T-helper 17 cell (primary cell): ENCODE measurements around the gene TMEM183A. TPM values are rescaled to one million over a fixed set of nuclear protein-coding genes. Genes with fewer than 3 reads are reported as not detected.

ENCODE experiments used
- ATAC-seq: fragments of 150-1000 bp; cut with Tn5 transposase; 2 replicates; pipeline ENCODE4 v1.10.0; 2021; ENCODE audit warnings: mild to moderate bottlenecking, moderate library complexity
- DNase-seq, 3 donors: peaks; one replicate each; pipeline versions ENCODE4 v3.0.0 to v3.0.0-alpha.2; 2020 to 2021
- H3K9me3 ChIP-seq: one replicate; pipeline ENCODE4 v1.7.0; 2013; ENCODE audit warnings: low read length, mild to moderate bottlenecking; ENCODE audit not compliant: control insufficient read depth, poor library complexity, severe bottlenecking
- H3K27ac Mint-ChIP-seq: one replicate; pipeline ENCODE4 v1.8.0; 2022; ENCODE audit warnings: mild to moderate bottlenecking, moderate library complexity, mixed read lengths
- H3K27me3 Mint-ChIP-seq: one replicate; pipeline ENCODE4 v1.8.0; 2022; ENCODE audit warnings: mixed read lengths
- H3K36me3 Mint-ChIP-seq: one replicate; pipeline ENCODE4 v1.8.0; 2022; ENCODE audit warnings: low read depth, mixed read lengths
- H3K4me1 Mint-ChIP-seq: one replicate; pipeline ENCODE4 v1.8.0; 2022; ENCODE audit warnings: mild to moderate bottlenecking, mixed read lengths
- H3K4me3 Mint-ChIP-seq: one replicate; pipeline ENCODE4 v1.8.0; 2022; ENCODE audit warnings: mild to moderate bottlenecking, moderate library complexity, mixed read lengths
- total RNA-seq, 4 donors: library from RNA in 2 of 4; stranded (reverse) in 2 of 4; gene quantifications; one replicate each; pipeline ENCODE4 v1.2.3 and lab custom pipeline; 2022 to 2026

The TMEM183A gene
- total RNA-seq, 2 donors from 2014 or later: 118 to 130 TPM

DNA sequence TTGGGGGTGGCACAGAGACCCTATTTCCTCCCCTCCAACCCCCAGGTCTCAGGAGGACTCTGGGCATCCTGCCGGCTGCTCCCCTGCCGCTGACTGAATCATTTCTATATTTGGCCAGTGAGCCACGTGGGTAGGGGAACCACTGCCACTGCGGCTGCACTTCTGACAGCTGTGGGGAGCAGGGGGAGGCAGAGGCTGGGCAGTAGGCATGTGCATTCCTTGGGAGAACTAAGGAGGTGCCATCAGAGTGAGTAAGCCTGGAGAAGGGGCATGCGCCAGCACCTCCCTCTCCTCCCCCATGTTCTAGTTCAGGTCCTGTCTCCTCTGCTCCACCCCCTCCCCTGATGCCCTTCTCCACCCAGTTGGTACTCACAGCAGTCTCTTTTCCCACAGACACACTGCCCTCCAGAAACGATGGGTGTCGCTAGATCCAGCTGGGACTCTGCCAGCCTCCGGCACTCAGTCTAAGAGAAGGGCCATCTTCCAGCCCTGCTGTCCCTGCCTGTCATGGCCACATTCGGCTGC, 31.1 kb downstream of the TMEM183A start:
- Mint-ChIP-seq H3K27me3 (peaks cover 26% of the 10 kb centered on the region), H3K36me3 (peaks cover 6% of the 10 kb centered on the region), H3K4me3 (no peak overlapping the region), H3K27ac (no peak overlapping the region), H3K4me1 (peaks cover 9% of the 10 kb centered on the region)
- H3K9me3 ChIP-seq: no peaks in the 10 kb centered on the region
- DNase-seq (no peak), ATAC-seq (no peak)

DNA sequence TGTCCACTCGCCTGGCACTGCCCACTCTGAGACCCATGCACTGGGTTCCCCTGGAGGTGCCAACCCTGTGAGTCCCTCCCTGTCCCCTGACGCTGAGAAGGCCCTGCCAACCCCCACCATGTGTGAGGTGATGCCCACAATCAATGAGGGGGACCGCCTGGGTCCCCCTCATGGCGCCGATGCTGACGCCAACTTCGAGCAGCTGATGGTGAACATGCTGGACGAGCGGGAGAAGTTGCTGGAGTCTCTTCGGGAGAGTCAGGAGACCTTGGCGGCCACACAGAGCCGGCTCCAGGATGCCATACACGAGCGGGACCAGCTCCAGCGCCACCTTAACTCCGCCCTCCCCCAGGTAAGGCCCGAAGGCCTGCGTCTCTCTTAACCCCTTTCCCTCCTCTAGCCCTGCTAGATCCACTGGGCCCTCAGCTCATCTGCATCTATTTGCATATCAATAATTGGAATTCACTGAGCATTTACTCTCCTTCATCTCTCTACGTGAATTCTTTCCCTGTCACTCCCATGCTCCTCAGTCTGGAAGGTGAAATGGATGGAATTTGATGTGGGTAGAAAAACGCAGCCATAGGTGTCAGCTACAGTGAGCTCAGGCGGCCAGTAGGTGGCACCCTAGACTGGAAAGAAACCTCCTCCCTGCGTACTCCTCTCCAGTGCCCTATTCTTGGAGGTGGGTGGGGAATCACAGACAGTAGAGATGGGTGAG, 31.9 kb downstream of the TMEM183A start:
- Mint-ChIP-seq H3K36me3 (peaks cover 4% of the 10 kb centered on the region), H3K4me1 (peaks cover 6% of the 10 kb centered on the region), H3K27me3 (peaks cover 26% of the 10 kb centered on the region), H3K4me3 (no peak overlapping the region), H3K27ac (no peak overlapping the region)
- DNase-seq (peak in 2 of 3 donors; percentile 31 to 56), ATAC-seq (peak; percentile 91)
- no peaks in the 10 kb centered on the region for H3K9me3 ChIP-seq

DNA sequence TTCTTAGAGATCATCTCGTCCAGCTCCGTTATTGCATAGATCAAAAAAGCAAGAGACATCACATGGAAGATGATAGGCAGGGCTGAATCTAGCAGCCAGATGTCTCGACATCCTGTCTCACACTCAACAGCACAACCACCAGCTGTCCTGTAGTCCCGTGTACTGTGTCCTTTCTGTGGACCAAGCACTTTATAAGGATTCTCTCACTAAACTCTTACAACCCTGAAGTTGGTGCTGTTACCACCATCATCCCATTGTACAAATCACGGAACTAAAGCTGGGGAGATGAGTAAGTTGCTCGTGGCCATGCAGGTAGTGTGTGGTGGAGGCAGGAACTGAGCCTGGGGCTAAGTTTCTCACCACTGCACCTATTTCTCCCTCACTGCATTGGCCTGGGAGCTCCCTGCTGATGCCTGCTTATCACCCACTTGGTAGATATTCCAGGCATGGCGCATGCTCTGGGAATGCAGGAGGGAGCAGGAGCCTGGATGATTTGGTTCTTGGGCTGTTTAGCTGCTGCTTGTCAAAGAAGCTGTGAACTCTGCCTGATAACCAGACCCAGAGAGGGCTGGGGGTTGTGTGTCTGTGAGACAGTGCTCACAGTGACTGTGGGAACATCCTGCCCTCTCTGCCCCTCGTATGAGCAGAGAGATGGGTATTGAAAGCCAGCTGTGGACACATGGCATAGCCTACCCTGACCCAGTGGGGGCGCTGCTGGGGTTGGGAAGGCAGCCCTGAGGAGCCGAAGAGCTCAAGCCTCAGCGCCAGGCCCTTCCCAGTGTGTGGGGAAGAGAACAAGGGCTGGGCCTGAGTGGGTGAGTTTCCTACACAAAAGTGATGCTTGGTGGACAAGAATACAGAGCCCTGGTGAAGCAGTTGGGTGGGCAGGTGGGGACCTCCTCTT, 32.7 kb downstream of the TMEM183A start:
- ATAC-seq: no peak
- H3K4me3 Mint-ChIP-seq: no peak overlapping the region
- peaks cover 5% of the 10 kb centered on the region for H3K4me1 Mint-ChIP-seq
- peaks cover 5% of the 10 kb centered on the region for H3K36me3 Mint-ChIP-seq
- H3K27ac Mint-ChIP-seq: no peak overlapping the region
- H3K27me3 Mint-ChIP-seq: peaks cover 34% of the 10 kb centered on the region
- DNase-seq: no peak
- no peaks in the 10 kb centered on the region for H3K9me3 ChIP-seq

DNA sequence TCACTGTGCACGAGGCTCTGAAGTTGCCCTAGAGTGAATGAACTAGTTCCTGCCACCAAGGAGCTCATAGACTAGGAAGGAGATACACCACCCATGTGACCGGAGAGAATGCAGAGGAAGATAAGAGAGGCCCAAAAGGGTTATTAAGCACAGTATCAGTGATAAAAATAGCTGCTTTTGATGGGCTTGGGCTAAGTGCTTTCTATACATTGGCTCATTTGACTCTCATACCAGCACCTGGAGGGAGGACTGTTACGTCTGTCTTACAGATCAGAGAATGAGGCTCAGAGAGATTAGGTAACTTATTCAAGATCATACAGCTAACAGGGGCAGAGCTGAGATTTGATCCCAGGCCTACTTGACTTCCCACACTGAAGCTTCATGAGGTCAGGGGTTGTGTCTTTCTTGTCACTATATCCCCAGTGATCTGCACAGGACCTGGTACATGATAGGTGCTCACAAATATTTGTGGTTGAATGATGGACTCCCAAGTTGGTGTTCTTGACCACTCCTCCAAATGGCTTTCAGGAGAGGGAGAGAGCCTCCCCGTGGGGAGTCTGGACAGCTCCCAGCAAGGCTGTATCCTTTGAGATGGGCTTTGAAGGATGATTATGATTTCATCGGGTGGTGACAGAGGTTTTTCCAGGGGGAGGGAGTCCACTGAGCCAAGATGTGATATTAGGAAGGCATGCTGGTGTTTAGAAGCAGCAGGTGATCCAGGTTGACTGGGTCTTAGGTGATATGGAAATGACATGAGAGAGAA, 33.5 kb downstream of the TMEM183A start:
- Mint-ChIP-seq H3K36me3 (peaks cover 5% of the 10 kb centered on the region), H3K4me3 (no peak overlapping the region), H3K27me3 (peaks cover 41% of the 10 kb centered on the region), H3K27ac (peak overlapping the region; percentile 67), H3K4me1 (peaks cover 6% of the 10 kb centered on the region)
- DNase-seq: no peak
- H3K9me3 ChIP-seq: no peaks in the 10 kb centered on the region
- no peak for ATAC-seq

DNA sequence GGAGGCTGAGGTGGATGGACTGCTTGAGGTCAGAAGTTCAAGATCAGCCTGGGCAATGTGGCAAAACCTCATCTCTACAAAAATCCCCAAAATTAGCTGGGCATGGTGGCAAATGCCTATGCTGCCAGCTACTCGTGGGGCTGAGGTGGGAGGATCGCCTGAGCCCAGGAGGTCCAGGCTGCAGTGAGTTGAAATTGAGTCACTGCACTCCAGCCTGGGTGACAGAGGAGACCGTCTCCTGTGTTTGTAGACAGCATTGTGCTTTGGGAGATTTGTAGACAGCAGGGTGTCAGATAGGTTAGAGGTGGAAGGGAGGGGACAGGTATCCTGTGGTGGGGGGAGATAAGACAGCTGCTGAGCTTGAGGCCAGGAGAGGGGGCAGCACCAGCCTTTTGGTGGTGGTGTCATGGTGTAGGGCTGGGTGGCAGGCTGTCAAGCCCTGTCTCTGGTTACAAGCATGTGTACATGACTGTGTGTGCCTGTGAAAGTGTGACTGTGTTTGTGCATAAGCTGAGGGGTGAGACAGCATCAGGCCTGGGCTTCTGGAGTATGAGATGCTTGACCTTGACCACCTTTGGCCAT, 34.3 kb downstream of the TMEM183A start:
- Mint-ChIP-seq H3K27me3 (peaks cover 42% of the 10 kb centered on the region), H3K36me3 (peaks cover 5% of the 10 kb centered on the region), H3K27ac (peak overlapping the region; percentile 67), H3K4me1 (peaks cover 6% of the 10 kb centered on the region), H3K4me3 (no peak overlapping the region)
- ATAC-seq (no peak), DNase-seq (no peak)
- no peaks in the 10 kb centered on the region for H3K9me3 ChIP-seq

DNA sequence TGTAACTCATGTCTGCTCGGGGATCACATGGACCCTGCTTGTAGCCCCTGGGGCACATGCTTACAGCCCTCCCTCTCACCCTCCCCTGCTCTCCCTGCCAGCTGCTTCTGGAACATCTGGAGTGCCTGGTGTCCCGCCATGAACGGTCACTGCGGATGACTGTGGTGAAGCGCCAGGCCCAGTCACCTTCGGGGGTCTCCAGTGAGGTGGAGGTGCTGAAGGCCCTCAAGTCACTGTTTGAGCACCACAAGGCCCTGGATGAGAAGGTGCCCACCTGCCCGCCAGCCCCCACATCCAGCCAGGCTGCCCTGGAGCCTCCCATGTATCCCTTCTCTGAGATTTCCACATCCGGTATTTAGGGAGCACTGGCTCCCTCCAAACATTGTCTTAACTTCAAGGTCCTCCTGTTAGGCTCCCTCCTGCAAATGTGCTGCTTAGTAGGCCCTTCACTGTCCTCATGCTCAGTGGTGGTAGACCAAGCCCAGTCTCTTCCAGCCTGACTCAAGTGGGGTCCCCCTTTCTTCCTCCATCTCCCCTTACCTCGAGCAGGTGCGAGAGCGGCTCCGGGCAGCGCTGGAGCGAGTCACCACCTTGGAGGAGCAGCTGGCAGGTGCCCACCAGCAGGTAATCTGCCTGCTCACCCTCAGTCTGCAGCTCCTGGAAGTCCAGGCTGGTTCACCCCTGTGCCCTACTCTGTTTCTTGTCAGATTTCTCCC, 36.8 kb downstream of the TMEM183A start:
- ATAC-seq (no peak), DNase-seq (no peak)
- H3K9me3 ChIP-seq: no peaks in the 10 kb centered on the region
- Mint-ChIP-seq H3K27me3 (peaks cover 41% of the 10 kb centered on the region), H3K4me1 (peaks cover 8% of the 10 kb centered on the region), H3K4me3 (no peak overlapping the region), H3K36me3 (peaks cover 9% of the 10 kb centered on the region), H3K27ac (no peak overlapping the region)

DNA sequence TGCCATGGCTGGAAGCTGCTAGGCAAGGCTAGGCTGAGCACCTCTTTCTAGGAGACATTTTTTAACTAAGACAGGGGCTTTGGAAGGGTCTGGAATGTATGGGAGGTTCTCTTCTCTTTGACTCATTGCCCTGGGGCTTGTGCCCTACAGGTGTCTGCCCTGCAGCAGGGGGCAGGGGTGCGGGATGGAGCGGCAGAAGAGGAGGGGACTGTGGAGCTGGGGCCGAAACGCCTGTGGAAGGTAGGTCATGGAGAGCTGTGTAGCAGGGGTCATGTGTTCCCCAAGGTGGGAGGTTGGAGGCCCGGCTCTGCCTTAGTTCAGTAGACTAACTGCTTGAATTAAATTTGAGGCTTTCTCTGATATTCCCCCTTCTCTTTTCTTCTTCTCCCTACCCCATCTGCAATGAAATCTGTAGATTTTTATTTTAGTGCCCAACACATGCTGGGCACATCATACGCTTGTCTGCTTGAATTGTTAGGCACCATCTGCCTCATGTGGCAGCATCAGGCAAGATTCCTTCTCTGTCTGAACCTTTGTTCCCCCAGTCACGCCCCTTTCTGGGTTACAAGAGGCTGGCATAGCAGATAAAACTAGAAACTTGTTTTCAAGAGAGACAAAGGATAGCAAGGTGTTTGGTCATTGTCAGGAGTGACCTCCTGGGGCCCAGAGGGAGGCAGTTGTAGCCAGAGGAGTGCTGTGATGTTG, 37.5 kb downstream of the TMEM183A start:
- peaks cover 4% of the 10 kb centered on the region for H3K4me1 Mint-ChIP-seq
- H3K4me3 Mint-ChIP-seq: no peak overlapping the region
- H3K27ac Mint-ChIP-seq: no peak overlapping the region
- H3K9me3 ChIP-seq: no peaks in the 10 kb centered on the region
- ATAC-seq (no peak), DNase-seq (no peak)
- H3K27me3 Mint-ChIP-seq: peaks cover 34% of the 10 kb centered on the region
- H3K36me3 Mint-ChIP-seq: peaks cover 7% of the 10 kb centered on the region

DNA sequence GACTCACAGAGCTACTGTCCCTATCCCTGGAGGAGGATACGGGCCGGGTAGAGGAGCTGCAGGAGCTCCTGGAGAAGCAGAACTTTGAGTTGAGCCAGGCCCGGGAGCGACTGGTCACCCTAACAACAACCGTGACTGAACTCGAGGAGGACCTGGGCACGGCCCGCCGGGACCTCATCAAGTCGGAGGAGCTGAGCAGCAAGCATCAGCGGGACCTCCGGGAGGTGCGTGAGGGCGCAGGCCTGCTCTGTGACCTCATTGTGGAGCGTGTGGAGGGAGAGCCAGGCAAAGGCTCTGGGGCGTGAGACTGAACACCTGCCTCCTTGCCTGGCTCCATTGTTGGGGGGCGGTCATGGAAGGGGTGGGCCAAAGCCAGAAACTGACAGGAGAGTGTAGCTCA, 38.2 kb downstream of the TMEM183A start:
- no peak overlapping the region for H3K27ac Mint-ChIP-seq
- peaks cover 7% of the 10 kb centered on the region for H3K36me3 Mint-ChIP-seq
- no peak for ATAC-seq
- H3K4me1 Mint-ChIP-seq: peaks cover 4% of the 10 kb centered on the region
- H3K27me3 Mint-ChIP-seq: peaks cover 37% of the 10 kb centered on the region
- H3K4me3 Mint-ChIP-seq: no peak overlapping the region
- DNase-seq: no peak
- H3K9me3 ChIP-seq: no peaks in the 10 kb centered on the region

DNA sequence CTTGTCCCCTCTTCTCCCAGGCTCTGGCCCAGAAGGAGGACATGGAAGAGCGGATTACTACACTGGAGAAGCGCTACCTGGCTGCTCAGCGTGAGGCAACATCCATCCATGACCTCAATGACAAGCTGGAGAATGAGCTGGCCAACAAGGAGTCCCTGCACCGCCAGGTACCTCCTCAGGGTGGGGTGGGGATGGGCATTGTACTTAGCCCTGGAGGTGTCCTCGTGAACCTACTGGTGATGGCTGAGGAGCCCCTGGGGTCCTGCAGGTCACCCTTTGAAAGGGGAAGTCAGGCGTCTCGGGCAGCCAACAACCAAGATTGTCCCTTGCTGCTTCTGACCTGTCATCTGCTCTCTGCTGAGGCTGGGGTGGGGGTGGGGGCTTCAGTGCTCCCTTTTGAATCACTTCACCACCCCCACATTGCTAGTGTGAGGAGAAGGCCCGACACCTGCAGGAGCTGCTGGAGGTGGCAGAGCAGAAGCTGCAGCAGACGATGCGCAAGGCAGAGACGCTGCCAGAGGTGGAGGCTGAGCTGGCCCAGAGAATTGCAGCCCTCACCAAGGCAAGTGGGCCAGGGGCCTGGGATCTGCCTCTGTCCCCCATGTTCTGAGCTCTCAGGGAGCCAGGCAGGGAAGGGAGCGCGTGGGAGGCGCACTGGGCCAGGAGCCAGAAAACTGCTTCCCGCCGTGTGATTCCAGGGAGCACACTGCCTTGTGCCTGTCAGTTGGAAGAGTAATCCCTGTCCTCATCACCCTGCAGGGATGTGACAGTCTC, 38.8 kb downstream of the TMEM183A start:
- DNase-seq: no peak
- ATAC-seq: no peak
- H3K27ac Mint-ChIP-seq: peak overlapping the region; percentile 27
- H3K9me3 ChIP-seq: no peaks in the 10 kb centered on the region
- H3K27me3 Mint-ChIP-seq: peaks cover 43% of the 10 kb centered on the region
- peaks cover 4% of the 10 kb centered on the region for H3K4me1 Mint-ChIP-seq
- H3K36me3 Mint-ChIP-seq: peaks cover 7% of the 10 kb centered on the region
- no peak overlapping the region for H3K4me3 Mint-ChIP-seq

DNA sequence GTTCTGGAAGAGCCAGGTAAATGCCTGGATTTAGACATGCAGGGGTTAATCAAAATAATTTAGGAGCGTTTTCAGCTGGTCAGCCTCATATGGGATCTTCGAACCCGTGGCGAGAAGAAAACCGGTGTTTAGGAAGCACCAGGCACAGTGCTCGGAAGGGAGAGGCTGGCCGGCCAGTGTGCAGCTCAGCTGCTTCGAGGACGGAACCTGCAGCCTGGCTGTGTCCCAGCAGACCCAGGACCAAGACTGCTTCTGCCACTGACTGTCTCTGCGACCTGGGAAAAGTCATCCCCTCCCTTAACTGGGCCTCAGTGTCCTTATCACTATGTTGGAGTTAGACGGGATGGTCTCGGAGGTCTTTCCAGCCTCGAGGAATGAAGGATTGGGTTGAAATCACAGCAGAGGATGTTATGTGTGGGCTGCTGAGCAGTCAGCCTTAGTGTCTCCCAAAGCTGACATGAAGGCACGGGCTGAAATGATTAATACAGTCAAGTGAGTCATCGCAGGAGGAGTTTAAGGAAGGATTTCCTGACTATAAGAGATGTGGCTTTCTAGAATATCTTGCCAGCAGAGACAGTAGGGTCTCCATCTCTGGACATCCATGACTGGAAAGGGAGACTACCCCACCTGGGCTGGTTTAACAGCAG, 39.9 kb downstream of the TMEM183A start:
- no peaks in the 10 kb centered on the region for H3K9me3 ChIP-seq
- no peak for ATAC-seq
- Mint-ChIP-seq H3K36me3 (peaks cover 7% of the 10 kb centered on the region), H3K4me1 (peaks cover 4% of the 10 kb centered on the region), H3K27me3 (peaks cover 54% of the 10 kb centered on the region), H3K4me3 (no peak overlapping the region), H3K27ac (peak overlapping the region; percentile 27)
- DNase-seq: no peak

DNA sequence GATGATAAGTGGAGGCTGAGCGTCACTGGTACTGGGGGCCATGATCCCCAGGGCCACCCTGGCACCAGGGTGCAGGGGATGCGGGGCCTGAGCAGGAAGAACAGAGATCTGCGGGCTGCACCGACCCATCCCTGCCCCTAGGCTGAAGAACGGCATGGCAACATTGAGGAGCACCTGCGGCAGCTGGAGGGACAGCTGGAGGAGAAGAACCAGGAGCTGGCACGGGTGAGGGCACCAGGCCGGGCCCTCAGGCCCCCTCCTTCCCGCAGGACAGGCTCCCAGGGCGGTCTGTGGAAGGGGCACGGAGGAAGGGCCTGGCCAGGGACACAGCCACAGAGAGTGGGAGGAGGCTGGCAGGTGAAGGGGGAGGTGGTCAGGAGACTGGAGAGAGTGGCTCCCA, 40.9 kb downstream of the TMEM183A start:
- ATAC-seq: no peak
- H3K27ac Mint-ChIP-seq: no peak overlapping the region
- H3K4me3 Mint-ChIP-seq: no peak overlapping the region
- H3K4me1 Mint-ChIP-seq: peaks cover 4% of the 10 kb centered on the region
- H3K36me3 Mint-ChIP-seq: peaks cover 7% of the 10 kb centered on the region
- H3K27me3 Mint-ChIP-seq: peaks cover 63% of the 10 kb centered on the region
- H3K9me3 ChIP-seq: no peaks in the 10 kb centered on the region
- DNase-seq: no peak
